Coronary artery (tissue), 2 donors: ENCODE results near the gene DCTD.
A peak's percentile ranks its signal among the peaks of the same experiment; 100 is the strongest.

Experiments
- DNase-seq: peaks from one replicate; pipeline ENCODE4 v3.0.0-alpha.2; 2017; ENCODE audit warnings: low spot score
- H3K27ac ChIP-seq, 2 donors: fragments of 200-600 bp; sonication (generic); one replicate each; pipeline ENCODE4 v1.5.1; 2016 to 2019
- H3K4me3 ChIP-seq: fragments of 200-600 bp; sonication (generic); 2 replicates; pipeline ENCODE4 v1.5.1; 2016; ENCODE audit warnings: mild to moderate bottlenecking, moderate library complexity
- TF ChIP-seq, protein P1 (sequence below): fragments of 200-600 bp; sonication (generic); IDR thresholded peaks from one replicate; pipeline ENCODE4 v1.5.1; 2019; ENCODE audit warnings: antibody characterized with exemption

DCTD gene

DNA sequence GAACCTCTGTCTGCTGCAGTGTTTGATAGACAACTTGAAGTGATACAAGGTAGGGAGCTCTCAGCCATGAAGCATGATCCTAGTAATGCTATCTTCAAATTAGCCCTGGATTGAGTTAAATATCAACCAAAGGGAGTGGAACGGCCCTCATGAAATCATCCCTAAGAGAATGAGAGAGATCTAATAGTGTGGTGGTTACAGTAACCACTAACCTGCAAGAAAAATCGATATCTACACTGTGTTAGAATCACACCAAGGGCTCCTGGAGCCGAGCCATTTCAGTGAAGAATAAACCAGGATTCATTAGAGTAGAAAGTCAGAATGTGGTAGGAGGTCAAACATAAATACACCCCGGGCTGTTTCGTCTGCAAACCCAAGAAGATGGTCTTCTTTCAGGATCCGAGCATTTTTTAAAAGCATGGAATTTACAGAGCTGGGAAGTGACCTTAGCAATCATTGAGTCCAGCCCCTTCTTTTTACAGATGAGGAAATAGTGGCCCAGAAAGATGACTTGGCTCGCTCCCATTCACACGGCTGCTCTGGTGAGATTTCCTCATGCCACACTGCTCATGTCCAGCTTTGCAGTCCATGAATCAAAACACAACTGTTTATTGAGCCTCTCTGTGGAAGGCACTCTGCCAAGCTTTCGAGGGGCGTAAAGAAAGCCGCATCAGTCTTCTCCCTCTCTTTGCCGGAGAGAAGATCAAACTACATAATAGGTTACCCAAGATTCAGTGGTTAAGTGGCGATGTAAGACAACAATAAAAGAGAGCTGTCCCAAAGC lies 5.5 kb upstream of the DCTD start:
- no peak for DNase-seq
- TF ChIP-seq, protein P1, sequence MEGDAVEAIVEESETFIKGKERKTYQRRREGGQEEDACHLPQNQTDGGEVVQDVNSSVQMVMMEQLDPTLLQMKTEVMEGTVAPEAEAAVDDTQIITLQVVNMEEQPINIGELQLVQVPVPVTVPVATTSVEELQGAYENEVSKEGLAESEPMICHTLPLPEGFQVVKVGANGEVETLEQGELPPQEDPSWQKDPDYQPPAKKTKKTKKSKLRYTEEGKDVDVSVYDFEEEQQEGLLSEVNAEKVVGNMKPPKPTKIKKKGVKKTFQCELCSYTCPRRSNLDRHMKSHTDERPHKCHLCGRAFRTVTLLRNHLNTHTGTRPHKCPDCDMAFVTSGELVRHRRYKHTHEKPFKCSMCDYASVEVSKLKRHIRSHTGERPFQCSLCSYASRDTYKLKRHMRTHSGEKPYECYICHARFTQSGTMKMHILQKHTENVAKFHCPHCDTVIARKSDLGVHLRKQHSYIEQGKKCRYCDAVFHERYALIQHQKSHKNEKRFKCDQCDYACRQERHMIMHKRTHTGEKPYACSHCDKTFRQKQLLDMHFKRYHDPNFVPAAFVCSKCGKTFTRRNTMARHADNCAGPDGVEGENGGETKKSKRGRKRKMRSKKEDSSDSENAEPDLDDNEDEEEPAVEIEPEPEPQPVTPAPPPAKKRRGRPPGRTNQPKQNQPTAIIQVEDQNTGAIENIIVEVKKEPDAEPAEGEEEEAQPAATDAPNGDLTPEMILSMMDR: no peak
- Histone ChIP-seq H3K27ac (no peak overlapping the region), H3K4me3 (no peak overlapping the region)

DNA sequence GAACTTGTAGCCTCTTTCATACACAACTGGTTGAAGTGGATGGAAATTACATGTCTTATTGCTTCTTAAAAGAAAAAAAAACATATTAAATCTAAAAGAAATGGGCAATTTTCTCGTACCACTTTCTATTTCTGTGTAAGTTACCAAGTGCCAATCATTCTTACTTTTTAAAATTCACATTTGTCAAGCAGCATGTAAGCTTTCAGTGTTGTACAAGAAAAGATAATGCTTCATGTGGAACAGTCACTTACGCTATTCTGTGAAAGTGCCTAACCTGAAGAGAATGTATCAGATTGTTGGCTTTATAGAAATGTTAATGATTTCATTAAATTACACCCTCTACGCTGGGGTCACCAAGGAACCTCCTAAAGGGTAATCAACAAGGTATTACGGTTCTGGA lies 4.4 kb upstream of the DCTD start:
- TF ChIP-seq, protein P1: no peak
- no peak overlapping the region for H3K4me3 ChIP-seq
- DNase-seq: no peak
- no peak overlapping the region for H3K27ac ChIP-seq

DNA sequence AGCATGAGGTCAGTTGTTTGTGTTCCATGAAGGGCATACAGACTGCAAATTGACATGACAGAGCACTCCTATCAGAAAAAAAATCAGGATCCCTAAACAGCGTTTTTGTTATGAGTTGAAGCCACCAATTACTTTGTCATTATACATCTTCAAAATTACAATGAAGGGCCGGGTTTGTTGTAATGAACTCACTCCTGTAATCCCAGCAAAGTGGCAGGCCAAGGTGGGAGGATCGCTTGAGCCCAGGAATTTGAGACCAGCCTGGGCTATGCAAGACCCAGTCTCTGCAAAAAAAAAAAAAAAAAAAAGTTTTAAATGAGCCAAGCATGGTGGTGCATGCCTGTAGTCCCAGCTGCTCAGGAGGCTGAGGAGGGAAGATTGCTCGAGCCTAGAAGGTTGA lies 3.5 kb upstream of the DCTD start:
- H3K4me3 ChIP-seq: no peak overlapping the region

DNA sequence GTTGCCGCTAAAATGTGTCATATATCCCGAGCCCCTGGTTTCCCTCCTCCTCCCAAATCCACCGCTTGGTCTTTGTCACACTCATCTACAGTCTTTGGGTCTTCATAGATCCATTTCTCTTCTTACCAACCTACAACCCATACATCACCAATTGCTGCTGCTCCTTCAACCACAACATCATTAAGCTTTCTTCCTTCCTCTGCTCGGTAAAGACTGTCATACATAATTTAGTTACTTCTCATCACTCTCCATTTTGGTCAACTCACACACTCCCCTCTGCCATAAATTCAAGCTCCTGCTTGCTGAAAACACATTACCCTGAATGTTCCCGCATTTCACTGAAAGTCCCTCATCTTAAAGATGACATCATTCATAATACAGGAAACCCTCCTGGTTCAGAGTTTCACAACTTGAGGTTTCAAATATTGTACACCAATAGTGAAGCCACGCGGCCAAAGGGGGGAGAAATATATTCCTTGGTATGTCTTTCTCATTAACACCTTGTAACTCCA lies 1.7 kb upstream of the DCTD start:
- Histone ChIP-seq H3K27ac (no peak overlapping the region), H3K4me3 (no peak overlapping the region)
- TF ChIP-seq, protein P1: no peak
- DNase-seq: no peak

More for the DNA sequence above, 3.5 kb upstream of the DCTD start:
- TF ChIP-seq, protein P1: no peak
- H3K27ac ChIP-seq: no peak overlapping the region
- DNase-seq: no peak

DNA sequence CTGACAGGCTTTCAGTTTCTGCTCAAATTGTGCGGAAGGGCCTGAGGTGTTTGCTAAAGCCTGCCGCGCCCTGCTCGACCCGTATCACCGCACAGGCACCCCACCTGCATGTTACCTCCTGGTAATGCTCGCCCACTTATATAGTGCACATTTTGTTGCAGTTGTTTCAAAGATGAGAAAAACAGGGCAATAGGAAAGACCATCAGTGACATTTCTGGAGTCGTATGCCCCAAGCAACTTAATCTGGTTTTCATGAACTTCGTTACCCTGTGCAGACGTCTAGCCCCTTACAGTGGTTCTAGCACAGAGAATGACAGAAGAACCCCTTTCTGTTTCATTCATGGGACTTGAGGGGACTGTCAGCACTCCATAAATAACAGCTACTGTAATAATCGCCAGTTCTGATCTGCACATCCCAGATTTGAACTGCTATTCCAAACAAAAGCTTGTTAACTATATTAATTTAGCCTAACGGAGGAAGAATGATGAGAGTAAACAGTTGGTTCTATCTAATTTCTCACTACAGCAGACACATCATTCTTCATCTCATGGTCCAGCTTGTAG lies 940 bp upstream of the DCTD start:
- TF ChIP-seq, protein P1: no peak
- Histone ChIP-seq H3K27ac (peak overlapping the region; percentile 92 to 94), H3K4me3 (peak overlapping the region; percentile 80)
- no peak for DNase-seq

DNA sequence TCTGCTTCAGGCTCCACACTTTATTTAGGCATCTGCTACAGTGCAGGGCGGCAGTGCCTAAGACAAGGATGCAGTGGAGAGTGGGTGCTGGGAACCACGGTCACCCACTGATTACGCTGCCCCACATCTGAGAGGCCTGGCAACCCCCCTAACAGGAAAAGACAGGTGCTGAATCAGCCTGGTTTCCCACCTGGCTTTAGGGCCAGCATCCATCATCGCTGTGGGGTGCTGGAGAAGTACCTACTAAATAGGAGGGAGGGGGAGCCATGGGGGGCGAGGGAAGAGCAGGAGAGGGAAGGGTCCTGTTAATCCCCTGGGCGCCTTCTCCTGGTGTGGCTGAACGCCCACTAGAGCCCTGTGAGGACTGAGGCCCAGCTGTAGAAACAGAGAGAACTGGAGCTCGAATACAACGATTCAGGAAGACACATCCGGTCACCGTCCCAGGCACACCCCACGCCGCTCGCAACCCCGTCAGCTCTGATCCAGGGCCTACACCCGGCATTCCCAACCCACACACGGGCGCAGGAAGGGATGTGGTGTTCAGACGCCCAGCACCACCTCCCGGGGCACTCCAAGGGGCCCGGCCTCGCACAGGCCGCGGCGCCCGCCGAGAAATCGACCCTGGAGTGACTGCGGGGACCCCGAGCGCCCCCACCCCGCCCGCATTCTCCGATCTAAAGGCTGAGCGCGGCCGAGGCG lies 554 bp downstream of the DCTD start:
- peak overlapping the region; percentile 80 for H3K4me3 ChIP-seq
- peak overlapping the region; percentile 78 to 92 for H3K27ac ChIP-seq
- peak; percentile 83 for DNase-seq
- TF ChIP-seq, protein P1: no peak
